Measurements from ENCODE around the gene NACC1. TPM values are rescaled to one million over a fixed set of nuclear protein-coding genes. Genes with fewer than 3 reads are reported as not detected.

NACC1 gene
- total RNA-seq, 1 experiment from 2014 or later = 55.9 TPM

DNA sequence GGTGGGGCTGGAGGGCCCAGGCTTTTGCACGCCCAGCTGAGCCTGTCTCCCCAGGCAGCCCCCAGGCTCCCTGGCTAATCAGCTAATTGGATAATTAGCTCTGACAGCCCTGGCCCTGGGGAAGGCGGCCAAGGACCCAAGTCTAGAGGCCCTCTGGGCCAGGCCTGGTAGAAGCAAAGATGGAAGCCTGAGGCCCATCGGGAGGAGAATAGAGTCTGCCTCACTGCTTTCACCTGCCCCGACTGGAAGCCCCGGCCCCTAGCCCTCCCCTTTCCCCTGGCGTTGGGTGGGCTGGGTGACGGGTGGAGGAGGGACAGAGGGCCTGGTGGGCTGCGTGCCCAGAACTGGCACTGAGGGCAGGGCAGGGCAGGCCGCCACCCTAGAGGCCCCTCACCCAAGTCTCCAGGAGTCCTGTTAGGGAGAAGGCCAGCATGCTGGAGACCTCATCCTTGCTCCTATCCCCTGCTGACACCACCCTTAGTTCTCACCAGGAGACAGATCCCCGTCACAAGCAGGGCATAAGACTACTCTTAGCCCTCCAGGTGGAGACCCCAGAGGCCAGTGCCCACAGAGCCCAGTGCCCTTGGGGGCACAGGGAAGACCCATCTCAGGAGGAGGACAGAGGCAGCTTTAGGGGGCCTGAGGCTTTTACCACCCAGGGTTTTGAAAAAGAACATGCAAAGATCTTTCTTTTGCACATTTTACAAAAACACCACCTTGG is 27.4 kb upstream of the NACC1 start:
- intact Hi-C loops (cut with micrococcal nuclease) = no loop called here
- Mint-ChIP-seq H3K36me3 (ENCODE audit: insufficient read depth, unreplicated experiment) (peaks cover 11% of the 10 kb centered on the region), H3K9me3 (ENCODE audit: unreplicated experiment) (no peaks in the 10 kb centered on the region), H3K27me3 (ENCODE audit: insufficient read depth, unreplicated experiment) (no peaks in the 10 kb centered on the region), H3K27ac (ENCODE audit: low read depth, unreplicated experiment) (no peak overlapping the region), H3K4me1 (ENCODE audit: insufficient read depth, unreplicated experiment) (no peaks in the 10 kb centered on the region), H3K4me3 (ENCODE audit: unreplicated experiment) (no peak overlapping the region)
- no peak for DNase-seq (ENCODE audit: unreplicated experiment)
- ChIA-PET CTCF (interaction anchor here (1.2 to 7.6 kb wide), 3 partner anchors 29 to 112 kb away, joined by 6 to 97 read pairs (median 8); no protein-coding TSS in a partner anchor), POLR2A (interaction anchor here (0.7 to 1.1 kb wide), 2 partner anchors 27 to 62 kb away, joined by 3 read pairs; no protein-coding TSS in a partner anchor)
- BruUV-seq (replicated peaks) = no TSS peak
- TF ChIP-seq, protein P1, sequence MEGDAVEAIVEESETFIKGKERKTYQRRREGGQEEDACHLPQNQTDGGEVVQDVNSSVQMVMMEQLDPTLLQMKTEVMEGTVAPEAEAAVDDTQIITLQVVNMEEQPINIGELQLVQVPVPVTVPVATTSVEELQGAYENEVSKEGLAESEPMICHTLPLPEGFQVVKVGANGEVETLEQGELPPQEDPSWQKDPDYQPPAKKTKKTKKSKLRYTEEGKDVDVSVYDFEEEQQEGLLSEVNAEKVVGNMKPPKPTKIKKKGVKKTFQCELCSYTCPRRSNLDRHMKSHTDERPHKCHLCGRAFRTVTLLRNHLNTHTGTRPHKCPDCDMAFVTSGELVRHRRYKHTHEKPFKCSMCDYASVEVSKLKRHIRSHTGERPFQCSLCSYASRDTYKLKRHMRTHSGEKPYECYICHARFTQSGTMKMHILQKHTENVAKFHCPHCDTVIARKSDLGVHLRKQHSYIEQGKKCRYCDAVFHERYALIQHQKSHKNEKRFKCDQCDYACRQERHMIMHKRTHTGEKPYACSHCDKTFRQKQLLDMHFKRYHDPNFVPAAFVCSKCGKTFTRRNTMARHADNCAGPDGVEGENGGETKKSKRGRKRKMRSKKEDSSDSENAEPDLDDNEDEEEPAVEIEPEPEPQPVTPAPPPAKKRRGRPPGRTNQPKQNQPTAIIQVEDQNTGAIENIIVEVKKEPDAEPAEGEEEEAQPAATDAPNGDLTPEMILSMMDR (IDR thresholded peaks at IDR 0.05; ENCODE audit: unreplicated experiment) = no peak

DNA sequence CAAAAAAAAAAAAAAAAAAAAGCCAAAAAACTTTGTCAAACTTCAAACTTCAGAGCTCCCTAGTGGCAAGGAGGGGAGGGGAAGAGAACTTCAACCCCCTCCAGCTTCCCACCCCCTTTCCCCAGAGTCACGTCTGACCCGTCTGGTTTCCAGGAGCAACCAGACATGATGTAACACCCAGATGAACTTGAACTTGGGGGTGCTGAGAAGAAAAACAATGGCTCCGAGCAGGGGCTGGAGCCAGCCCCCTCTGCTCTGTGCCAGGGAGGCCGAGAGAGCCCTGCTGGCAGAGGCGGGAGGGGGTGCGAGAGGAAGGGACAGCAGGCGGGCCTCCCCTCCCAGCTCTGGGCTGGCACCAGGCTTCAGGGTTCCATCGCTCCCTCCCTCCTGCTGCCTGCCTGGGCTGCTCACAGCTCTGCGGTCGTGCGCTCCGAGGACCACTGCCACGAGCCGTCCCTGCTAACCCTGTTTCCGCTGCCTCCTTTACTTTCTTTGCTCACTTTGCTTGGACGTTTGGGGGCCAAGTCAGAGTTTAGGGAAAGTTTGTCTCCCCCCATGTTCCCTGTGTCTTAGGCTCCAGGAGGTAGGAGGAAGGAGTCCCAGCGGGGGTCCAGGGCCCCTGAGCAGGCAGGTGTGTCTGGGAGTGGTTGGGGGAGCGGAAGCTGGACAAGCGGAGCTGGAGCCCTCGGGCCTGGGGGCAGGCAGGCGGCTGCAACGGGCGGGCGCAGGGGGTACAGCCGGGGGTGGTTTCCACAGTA is 26.5 kb upstream of the NACC1 start:
- TF ChIP-seq, protein P1 (IDR thresholded peaks at IDR 0.05; ENCODE audit: unreplicated experiment) = no peak
- Mint-ChIP-seq H3K4me1 (ENCODE audit: insufficient read depth, unreplicated experiment) (peaks cover 5% of the 10 kb centered on the region), H3K27me3 (ENCODE audit: insufficient read depth, unreplicated experiment) (no peaks in the 10 kb centered on the region), H3K4me3 (ENCODE audit: unreplicated experiment) (no peak overlapping the region), H3K9me3 (ENCODE audit: unreplicated experiment) (no peaks in the 10 kb centered on the region), H3K36me3 (ENCODE audit: insufficient read depth, unreplicated experiment) (peaks cover 11% of the 10 kb centered on the region), H3K27ac (ENCODE audit: low read depth, unreplicated experiment) (no peak overlapping the region)
- intact Hi-C loops (cut with micrococcal nuclease) = no loop called here
- CTCF ChIA-PET = interaction anchor here (0.6 to 7.6 kb wide), 9 partner anchors 24 to 310 kb away, joined by 3 to 97 read pairs (median 6); partner anchors contain the start of gene RAD23A
- no peak for DNase-seq (ENCODE audit: unreplicated experiment)
- BruUV-seq (replicated peaks) = no TSS peak
- POLR2A ChIA-PET = interaction anchor here (0.7 to 1.1 kb wide), 2 partner anchors 26 to 61 kb away, joined by 3 read pairs; no protein-coding TSS in a partner anchor

DNA sequence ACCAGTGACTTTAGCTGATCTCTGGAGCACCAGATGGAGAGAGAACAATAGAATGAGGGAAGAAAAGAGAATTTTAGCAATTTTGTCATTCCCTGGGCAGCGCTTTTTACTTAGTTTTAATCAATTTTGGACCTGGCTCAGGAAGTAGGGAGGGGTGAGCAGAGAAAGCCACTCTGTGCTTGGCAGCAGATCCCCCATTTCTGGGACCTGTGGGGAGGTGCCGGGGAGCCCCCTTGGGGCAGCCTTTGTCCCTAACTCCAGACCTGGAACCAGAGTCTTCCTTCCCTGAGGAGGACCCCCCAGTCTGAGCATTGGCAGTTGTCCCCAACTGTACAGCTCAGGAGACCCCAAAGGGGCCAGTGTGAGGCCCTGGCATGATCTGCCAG is 25.9 kb upstream of the NACC1 start:
- Mint-ChIP-seq H3K27ac (ENCODE audit: low read depth, unreplicated experiment) (no peak overlapping the region), H3K9me3 (ENCODE audit: unreplicated experiment) (no peaks in the 10 kb centered on the region), H3K36me3 (ENCODE audit: insufficient read depth, unreplicated experiment) (peaks cover 11% of the 10 kb centered on the region), H3K27me3 (ENCODE audit: insufficient read depth, unreplicated experiment) (no peaks in the 10 kb centered on the region), H3K4me3 (ENCODE audit: unreplicated experiment) (no peak overlapping the region), H3K4me1 (ENCODE audit: insufficient read depth, unreplicated experiment) (peaks cover 5% of the 10 kb centered on the region)
- ChIA-PET CTCF (interaction anchor here (0.6 to 7.6 kb wide), 8 partner anchors 24 to 309 kb away, joined by 3 to 97 read pairs (median 6); no protein-coding TSS in a partner anchor), POLR2A (no interaction called here)
- intact Hi-C loops (cut with micrococcal nuclease) = no loop called here
- no TSS peak for BruUV-seq (replicated peaks)
- no peak for DNase-seq (ENCODE audit: unreplicated experiment)
- TF ChIP-seq, protein P1 (IDR thresholded peaks at IDR 0.05; ENCODE audit: unreplicated experiment) = no peak

DNA sequence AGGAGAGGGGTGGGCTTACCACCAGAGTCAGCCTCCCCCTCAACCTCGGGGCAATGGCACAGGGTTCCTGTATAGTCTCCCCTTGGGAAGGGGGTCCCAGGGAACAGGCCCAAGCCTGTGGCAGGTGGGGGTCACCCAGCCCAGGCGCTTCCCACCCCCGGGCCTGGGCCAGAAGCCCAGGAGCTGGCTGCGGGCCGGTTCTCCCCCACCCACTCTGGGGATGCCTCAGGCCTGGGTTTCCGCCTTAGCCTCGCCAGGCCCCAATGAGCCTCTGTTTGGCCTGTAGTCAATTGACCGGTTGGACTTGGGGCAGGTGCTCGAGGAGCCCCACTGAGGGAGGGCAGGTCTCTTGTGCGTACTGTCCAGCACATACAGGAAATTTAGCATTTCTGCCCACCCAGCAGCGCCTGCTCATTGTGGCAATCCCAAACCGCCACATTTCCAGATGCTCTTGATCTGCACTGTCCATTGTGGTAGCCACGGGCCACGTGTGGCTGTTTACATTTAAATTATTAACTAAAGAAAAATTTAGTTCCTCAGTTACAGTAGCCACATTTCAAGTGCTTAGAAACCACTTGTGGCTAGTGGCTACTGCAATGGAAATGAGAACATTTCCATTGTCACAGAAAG is 25.3 kb upstream of the NACC1 start:
- Mint-ChIP-seq H3K4me1 (ENCODE audit: insufficient read depth, unreplicated experiment) (peaks cover 5% of the 10 kb centered on the region), H3K27me3 (ENCODE audit: insufficient read depth, unreplicated experiment) (no peaks in the 10 kb centered on the region), H3K9me3 (ENCODE audit: unreplicated experiment) (no peaks in the 10 kb centered on the region), H3K27ac (ENCODE audit: low read depth, unreplicated experiment) (no peak overlapping the region), H3K36me3 (ENCODE audit: insufficient read depth, unreplicated experiment) (peaks cover 11% of the 10 kb centered on the region), H3K4me3 (ENCODE audit: unreplicated experiment) (no peak overlapping the region)
- TF ChIP-seq, protein P1 (IDR thresholded peaks at IDR 0.05; ENCODE audit: unreplicated experiment) = no peak
- intact Hi-C loops (cut with micrococcal nuclease) = no loop called here
- ChIA-PET CTCF (interaction anchor here (0.6 to 7.6 kb wide), 18 partner anchors 14 to 520 kb away, joined by 3 to 97 read pairs (median 6); partner anchors contain the start of gene DAND5), POLR2A (interaction anchor here (1.0 kb wide), 1 partner anchor 115 kb away, joined by 3 read pairs; no protein-coding TSS in a partner anchor)
- BruUV-seq (replicated peaks) = no TSS peak
- DNase-seq (ENCODE audit: unreplicated experiment) = no peak
